K562 (cell line): ENCODE measurements around the gene SLC48A1. TPM values are rescaled to one million over a fixed set of nuclear protein-coding genes. Genes with fewer than 3 reads are reported as not detected.

Experiments used
- ATAC-seq: fragments of 200-7000 bp; cut with Tn5 transposase; 3 replicates; pipeline ENCODE4 v1.9.1; 2020; ENCODE audit warnings: moderate library complexity
- BruUV-seq: library from RNA; stranded (reverse); fragments of 400-500 nt; replicated peaks from 2 replicates; lab custom pipeline; 2021; lab: Mats Ljungman, UMichigan
- CTCF ChIA-PET: fragments of 300-600 bp; formaldehyde crosslinking; extraction: SDS; loops from one replicate; lab custom pipeline; 2021; ENCODE audit warnings: low intra/inter-chr PET ratio; lab: Yijun Ruan, JAX
- POLR2A ChIA-PET: fragments of 300-600, 350-650 bp; sonication (Branson Sonifier 250); formaldehyde crosslinking; extraction: SDS; loops from one replicate; lab custom pipeline; 2021; ENCODE audit warnings: antibody characterized with exemption, inconsistent platforms; lab: Yijun Ruan, JAX
- DNase-seq, 4 experiments: peaks; one replicate each; pipeline versions ENCODE4 v3.0.0 to v3.0.0-alpha.2; 2011 to 2018; ENCODE audit warnings: low spot score in 3 of 4, mixed read lengths in 3 of 4; ENCODE audit errors: extremely low read depth in 1 of 4
- FAIRE-seq: peaks from 2 replicates; lab custom pipeline; 2011; peaks lifted over from hg19 to GRCh38; lab: Jason Lieb, UNC
- H2AFZ ChIP-seq: 2 replicates; pipeline ENCODE4 v1.6.0; 2011; ENCODE audit warnings: low read depth, low read length, control low read depth, inconsistent platforms
- H3K27ac ChIP-seq: fragments of 200-600 bp; 3 replicates; pipeline ENCODE4 v1.8.0; 2011; ENCODE audit warnings: low read depth, mild to moderate bottlenecking, control low read depth, inconsistent platforms, low read length, moderate library complexity, mixed read lengths; ENCODE audit errors: extremely low read depth
- H3K27me3 ChIP-seq, 2 experiments: fragments of 300-600 bp in 1 of 2; 2 replicates in 1 of 2; 3 replicates in 1 of 2; pipeline versions ENCODE4 v1.6.0 to v1.8.0; 2011; ENCODE audit warnings: inconsistent platforms in 2 of 2, low read length in 2 of 2, mild to moderate bottlenecking in 1 of 2, mixed read lengths in 1 of 2, moderate library complexity in 1 of 2; ENCODE audit not compliant: control insufficient read depth in 2 of 2, insufficient read depth in 2 of 2
- H3K36me3 ChIP-seq: fragments of 300-600 bp; 3 replicates; pipeline ENCODE4 v1.8.0; 2011; ENCODE audit warnings: mild to moderate bottlenecking, low read length, inconsistent platforms; ENCODE audit not compliant: control insufficient read depth, insufficient read depth
- H3K4me1 ChIP-seq, 2 experiments: fragments of 200-600 bp in 1 of 2; replicated peaks in 1 of 2; 2 replicates in 1 of 2; 3 replicates in 1 of 2; pipeline versions ENCODE4 v1.5.1 to v1.8.0; 2011; ENCODE audit warnings: inconsistent platforms in 2 of 2, low read length in 2 of 2, mild to moderate bottlenecking in 1 of 2, mixed read lengths in 1 of 2, moderate library complexity in 1 of 2; ENCODE audit not compliant: control insufficient read depth in 2 of 2, insufficient read depth in 2 of 2
- H3K4me2 ChIP-seq: 2 replicates; pipeline ENCODE4 v1.6.1; 2011; ENCODE audit warnings: low read length, control low read depth, inconsistent platforms, mixed read lengths; ENCODE audit not compliant: insufficient read depth
- H3K4me3 ChIP-seq: fragments of 200-600 bp; sonication (generic), shearing (Covaris generic); 2 replicates; pipeline ENCODE4 v1.5.1; 2016; ENCODE audit warnings: control low read depth, inconsistent platforms
- H3K79me2 ChIP-seq: fragments of 200-600 bp; 3 replicates; pipeline ENCODE4 v1.8.0; 2011; ENCODE audit warnings: low read length, inconsistent platforms; ENCODE audit not compliant: control insufficient read depth, insufficient read depth
- H3K9ac ChIP-seq, 2 experiments: 2 replicates each; pipeline versions ENCODE4 v1.6.0 to v1.6.1; 2011; ENCODE audit warnings: low read depth in 2 of 2, low read length in 2 of 2, control low read depth in 1 of 2, inconsistent platforms in 1 of 2, mild to moderate bottlenecking in 1 of 2, mixed read lengths in 1 of 2; ENCODE audit not compliant: insufficient read depth in 1 of 2
- H3K9me1 ChIP-seq: one replicate; pipeline ENCODE4 v1.6.0; 2011; ENCODE audit warnings: inconsistent platforms, mild to moderate bottlenecking, low read length, moderate library complexity; ENCODE audit not compliant: control insufficient read depth, insufficient read depth
- H3K9me3 ChIP-seq: replicated peaks from 2 replicates; pipeline ENCODE4 v1.5.1; 2011; ENCODE audit warnings: low read depth, low read length, inconsistent platforms; ENCODE audit not compliant: control insufficient read depth, insufficient read depth
- H4K20me1 ChIP-seq: replicated peaks from 2 replicates; pipeline ENCODE4 v1.6.1; 2011; ENCODE audit warnings: low read length, inconsistent platforms, mixed read lengths; ENCODE audit not compliant: control insufficient read depth, insufficient read depth
- CEBPB ChIP-seq: fragments of 450-650 bp; IDR thresholded peaks from 2 replicates; pipeline ENCODE4 v1.6.1; 2016; ENCODE audit warnings: missing genetic modification characterization, missing compliant biosample characterization
- CEBPG ChIP-seq, 3 experiments: fragments of 200-800 bp in 1 of 3; sonication (Bioruptor generic) in 1 of 3; sonication (generic) in 1 of 3; formaldehyde crosslinking in 1 of 3; IDR thresholded peaks in 2 of 3; conservative IDR thresholded peaks in 1 of 3; 2 replicates each; pipeline versions ENCODE4 v1.6.1 to v1.8.0; 2016 to 2022; ENCODE audit warnings: missing compliant biosample characterization in 2 of 3, missing genetic modification characterization in 2 of 3, mild to moderate bottlenecking in 1 of 3, missing genetic modification reagents in 1 of 3
- ESRRA ChIP-seq: fragments of 450-650 bp; IDR thresholded peaks from 2 replicates; pipeline ENCODE4 v1.6.1; 2014; ENCODE audit warnings: low read depth, mild to moderate bottlenecking, moderate library complexity, borderline replicate concordance
- FUS ChIP-seq: fragments of 200-400 bp; formaldehyde crosslinking; optimal IDR thresholded peaks from 2 replicates; pipeline ENCODE3; 2017; ENCODE audit warnings: low read depth, low read length
- NR2C1 ChIP-seq, 2 experiments: fragments of 450-650 bp; IDR thresholded peaks; 2 replicates each; pipeline ENCODE4 v1.6.1; 2017; ENCODE audit warnings: mild to moderate bottlenecking in 2 of 2, antibody characterized with exemption in 1 of 2, inconsistent platforms in 1 of 2, missing compliant biosample characterization in 1 of 2, missing genetic modification characterization in 1 of 2
- ZNF232 ChIP-seq: sonication (generic); formaldehyde crosslinking; IDR thresholded peaks from 2 replicates; pipeline ENCODE4 v1.8.0; 2022; ENCODE audit warnings: mild to moderate bottlenecking, missing genetic modification reagents
- ZNF764 ChIP-seq: fragments of 250-450 bp; sonication (Bioruptor Pico); IDR thresholded peaks from 2 replicates; pipeline ENCODE4 v1.4.0; 2020; ENCODE audit warnings: low read depth, mild to moderate bottlenecking, moderate library complexity
- WGBS: fragments of 100-300 bp; shearing (Covaris generic); methylation state at CpG from one replicate; pipeline ENCODE4 v1.1.6; 2016; ENCODE audit warnings: low coverage, mixed read lengths; ENCODE audit not compliant: insufficient coverage; ENCODE audit errors: missing lambda C conversion rate; 5-methylcytosine and 5-hydroxymethylcytosine counted together
- in situ Hi-C: fragments of 300-500 bp; cut with MboI; formaldehyde crosslinking; loops from 4 replicates; pipeline ENCODE4 v1.15.0; 2018; ENCODE audit warnings: inconsistent platforms, mixed read lengths
- intact Hi-C: fragments of 100-400 bp; cut with micrococcal nuclease; formaldehyde crosslinking; loops from 2 replicates; pipeline ENCODE4 v1.14.2; 2022
- polyA plus RNA-seq, 8 experiments: library from polyadenylated mRNA; depleted of rRNA in 4 of 8; stranded (reverse) in 5 of 8; unstranded in 3 of 8; fragments of >200 nt; fragmentation: Nextera tagmentation in 2 of 8; fragmentation: Illumina TruSeq in 1 of 8; extraction: Ambion mirVana in 2 of 8; extraction: Trizol in 1 of 8; gene quantifications; 2 replicates each; pipeline versions ENCODE4 v1.2.1 to v1.2.3, GENCODE V29; 2011 to 2014; ENCODE audit warnings: inconsistent platforms in 1 of 8, missing spikeins in 1 of 8
- total RNA-seq, 7 experiments: library from RNA; depleted of rRNA in 6 of 7; stranded (reverse); fragments of >200 nt in 6 of 7; fragmentation: Illumina TruSeq in 2 of 7; extraction: Trizol in 2 of 7; gene quantifications; 2 replicates each; pipeline versions ENCODE4 v1.2.1 to v1.2.3, GENCODE V29; 2011 to 2021; ENCODE audit warnings: low replicate concordance in 1 of 7

SLC48A1 gene
- total and polyA plus RNA-seq, 9 of the 15 experiments (the other 6 are each of a cell fraction or from before 2014, with no cell fraction given), result 10.7 to 37.5 (median 18.7) TPM

- no peaks in the 10 kb centered on the region; the same call in 1 of the 2 replicates for H4K20me1 ChIP-seq
- no TSS peak for BruUV-seq
- H3K4me2 ChIP-seq, result no peak overlapping the region
- H3K36me3 ChIP-seq, result no peaks in the 10 kb centered on the region
- WGBS, result 15% methylated on average over 10 of the region's 10 CpGs
- no peak for FAIRE-seq
- ChIA-PET CTCF (no interaction called here), POLR2A (interaction anchor here (0.6 kb wide), 1 partner anchor 27 kb away, joined by 3 read pairs; no protein-coding TSS in a partner anchor)
- H2AFZ ChIP-seq, result no peak overlapping the region
- peaks cover 27 to 49% of the 10 kb centered on the region in 2 experiments for H3K27me3 ChIP-seq
- TF ChIP-seq ZNF232 (CRISPR knock-in tag) (no peak), FUS (no peak), ZNF764 (CRISPR knock-in tag) (no peak), ESRRA (peak; percentile 58; the same call in 1 of the 2 replicates), CEBPG (CRISPR knock-in tag; IDR thresholded peaks at IDR 0.05) (0 out of 2 replicates have a peak, but pooled peaks have one; percentile 38), CEBPG (tag; conservative IDR thresholded peaks at IDR 0.05 in 1 of 2, IDR thresholded peaks at IDR 0.05 in 1 of 2) (no peak), CEBPB (tag) (peak; percentile 51; the same call in 1 of the 2 replicates), NR2C1 (IDR thresholded peaks at IDR 0.05) (no peak), NR2C1 (tag; IDR thresholded peaks at IDR 0.05) (no peak)
- peaks cover 6 to 30% of the 10 kb centered on the region in 2 experiments; a peak in 2 of 5 replicates for H3K4me1 ChIP-seq
- no peaks in the 10 kb centered on the region for H3K9me3 ChIP-seq
- intact Hi-C loops (no loop called here), in situ Hi-C loops (no loop called here)
- H3K9me1 ChIP-seq, result no peaks in the 10 kb centered on the region
- no peak overlapping the region; a peak in 1 of 4 replicates for H3K9ac ChIP-seq
- no peak for DNase-seq
- no peak for ATAC-seq
- H3K79me2 ChIP-seq, result no peaks in the 10 kb centered on the region
- H3K27ac ChIP-seq, result no peak overlapping the region
- no peak overlapping the region for H3K4me3 ChIP-seq
These were observed 22.7 kb upstream of the SLC48A1 start for GRCh38 chr12:47750229-47750798.
